B cell (primary cell): Measurements from ENCODE around the gene PPIL1. TPM values are rescaled to one million over a fixed set of nuclear protein-coding genes. Genes with fewer than 3 reads are reported as not detected.

ENCODE experiments used
- ATAC-seq: fragments of 200-7000 bp; cut with Tn5 transposase; one replicate; pipeline ENCODE4 v1.10.0; 2021; ENCODE audit warnings: low read depth, mild to moderate bottlenecking, moderate number of reproducible peaks, moderate library complexity
- CTCF ChIA-PET: fragments of 350-600 bp; sonication (Branson Sonifier 250); formaldehyde crosslinking; loops from one replicate; lab custom pipeline; 2021; ENCODE audit warnings: antibody characterized with exemption, inconsistent platforms; lab: Charles Lee
- POLR2A ChIA-PET: fragments of 350-600 bp; sonication (Branson Sonifier 250); formaldehyde crosslinking; loops from one replicate; lab custom pipeline; 2021; ENCODE audit warnings: antibody characterized with exemption; lab: Charles Lee
- DNase-seq: peaks from one replicate; pipeline ENCODE4 v3.0.0; 2013
- H2AFZ ChIP-seq: 2 replicates; pipeline ENCODE4 v1.6.1; 2012; ENCODE audit warnings: mild to moderate bottlenecking, low read depth, low read length; ENCODE audit not compliant: insufficient read depth, poor library complexity, severe bottlenecking
- H3K27ac ChIP-seq, 2 donors: 1 replicate in 1 of 2; 2 replicates in 1 of 2; pipeline ENCODE4 v1.5.1; 2012 to 2013; ENCODE audit warnings: low read length in 2 of 2, mild to moderate bottlenecking in 2 of 2, moderate library complexity in 1 of 2
- H3K27me3 ChIP-seq, 4 experiments: fragments of 200-600 bp in 1 of 4; sonication (generic) in 1 of 4; replicated peaks in 1 of 4; 1 replicate in 2 of 4; 2 replicates in 2 of 4; pipeline versions ENCODE4 v1.6.1 to v1.7.0; 2013 to 2016; ENCODE audit warnings: low read length in 3 of 4, mild to moderate bottlenecking in 2 of 4, mixed read lengths in 1 of 4, moderate library complexity in 1 of 4; ENCODE audit not compliant: insufficient read depth in 4 of 4, control insufficient read depth in 3 of 4; ENCODE audit errors: control extremely low read depth in 1 of 4
- H3K36me3 ChIP-seq, 2 experiments: replicated peaks in 1 of 2; 1 replicate in 1 of 2; 2 replicates in 1 of 2; pipeline versions ENCODE4 v1.6.1 to v1.7.1; 2013; ENCODE audit warnings: low read length in 1 of 2; ENCODE audit not compliant: insufficient read depth in 2 of 2, control insufficient read depth in 1 of 2; ENCODE audit errors: control extremely low read depth in 1 of 2, extremely low read depth in 1 of 2
- H3K4me1 ChIP-seq, 2 donors: fragments of 200-600 bp in 1 of 2; sonication (generic) in 1 of 2; 1 replicate in 1 of 2; 2 replicates in 1 of 2; pipeline versions ENCODE4 v1.5.1 to v1.6.1; 2013 to 2017; ENCODE audit warnings: low read length in 2 of 2; ENCODE audit not compliant: control insufficient read depth in 2 of 2, insufficient read depth in 2 of 2
- H3K4me2 ChIP-seq: replicated peaks from 2 replicates; pipeline ENCODE3; 2012; ENCODE audit warnings: mild to moderate bottlenecking, low read depth, low read length; ENCODE audit not compliant: poor library complexity, severe bottlenecking
- H3K4me3 ChIP-seq, 5 experiments: fragments of 200-600 bp in 1 of 5; sonication (generic) in 1 of 5; 1 replicate in 3 of 5; 2 replicates in 2 of 5; pipeline versions ENCODE4 v1.5.1 to v1.7.0; 2011 to 2016; ENCODE audit warnings: low read length in 4 of 5, mild to moderate bottlenecking in 4 of 5, low read depth in 2 of 5, control low read depth in 1 of 5, moderate library complexity in 1 of 5; ENCODE audit not compliant: insufficient read depth in 1 of 5; ENCODE audit errors: control extremely low read depth in 1 of 5, extremely low read depth in 1 of 5
- H3K79me2 ChIP-seq: fragments of 200-600 bp; sonication (generic); one replicate; pipeline ENCODE4 v1.6.0; 2016; ENCODE audit warnings: low read length; ENCODE audit not compliant: control insufficient read depth, insufficient read depth
- H3K9ac ChIP-seq: fragments of 200-600 bp; sonication (generic); 2 replicates; pipeline ENCODE4 v1.6.1; 2017; ENCODE audit warnings: mild to moderate bottlenecking, low read length, moderate library complexity
- H3K9me3 ChIP-seq, 3 donors: one replicate each; pipeline versions ENCODE4 v1.6.1 to v1.7.1; 2013; ENCODE audit warnings: low read length in 2 of 3; ENCODE audit not compliant: control insufficient read depth in 2 of 3, insufficient read depth in 1 of 3; ENCODE audit errors: control extremely low read depth in 1 of 3
- H4K20me1 ChIP-seq: 2 replicates; pipeline ENCODE4 v1.6.0; 2012; ENCODE audit warnings: mild to moderate bottlenecking, low read length; ENCODE audit not compliant: insufficient read depth, control insufficient read depth, poor library complexity, severe bottlenecking
- H3K27ac Mint-ChIP-seq: one replicate; pipeline ENCODE4 v1.8.0; 2021; ENCODE audit warnings: mixed read lengths
- H3K27me3 Mint-ChIP-seq: one replicate; pipeline ENCODE4 v1.8.0; 2021; ENCODE audit warnings: mixed read lengths
- H3K4me1 Mint-ChIP-seq: one replicate; pipeline ENCODE4 v1.8.0; 2021; ENCODE audit warnings: mixed read lengths
- H3K4me3 Mint-ChIP-seq: one replicate; pipeline ENCODE4 v1.8.0; 2021; ENCODE audit warnings: mixed read lengths
- H3K9me3 Mint-ChIP-seq: one replicate; pipeline ENCODE4 v1.8.0; 2022; ENCODE audit warnings: mixed read lengths; ENCODE audit not compliant: insufficient read depth
- CTCF ChIP-seq: fragments of 200-600 bp; IDR thresholded peaks from one replicate; pipeline ENCODE4 v1.8.0; 2022; ENCODE audit warnings: antibody characterized with exemption, mild to moderate bottlenecking
- EZH2 ChIP-seq: IDR thresholded peaks from 2 replicates; pipeline ENCODE4 v1.6.1; 2012; ENCODE audit warnings: borderline replicate concordance, low read depth, mild to moderate bottlenecking, moderate library complexity, low read length; ENCODE audit not compliant: insufficient read depth, poor library complexity, severe bottlenecking
- WGBS: methylation state at CpG from one replicate; pipeline ENCODE4 v1.1.5; 2013; ENCODE audit warnings: missing lambda C conversion rate; ENCODE audit not compliant: insufficient coverage; 5-methylcytosine and 5-hydroxymethylcytosine counted together
- intact Hi-C: fragments of 100-400 bp; cut with micrococcal nuclease; formaldehyde crosslinking; loops from one replicate; pipeline ENCODE4 v1.10.0; 2022
- polyA plus RNA-seq: library from polyadenylated mRNA; depleted of rRNA; stranded (reverse); fragments of >200 nt; gene quantifications from 2 replicates; pipeline ENCODE4 v1.2.3, GENCODE V29; 2012
- total RNA-seq, 2 donors: library from RNA; stranded (reverse); fragments of 120-200 nt in 1 of 2; gene quantifications; 1 replicate in 1 of 2; 2 replicates in 1 of 2; pipeline versions ENCODE4 v1.2.3 to v1.2.4, GENCODE V29; 2013 to 2022

The PPIL1 gene
- total and polyA plus RNA-seq, 2 donors (not counting 1 experiment from before 2014, with no cell fraction given): 2.9 to 7.0 TPM

DNA sequence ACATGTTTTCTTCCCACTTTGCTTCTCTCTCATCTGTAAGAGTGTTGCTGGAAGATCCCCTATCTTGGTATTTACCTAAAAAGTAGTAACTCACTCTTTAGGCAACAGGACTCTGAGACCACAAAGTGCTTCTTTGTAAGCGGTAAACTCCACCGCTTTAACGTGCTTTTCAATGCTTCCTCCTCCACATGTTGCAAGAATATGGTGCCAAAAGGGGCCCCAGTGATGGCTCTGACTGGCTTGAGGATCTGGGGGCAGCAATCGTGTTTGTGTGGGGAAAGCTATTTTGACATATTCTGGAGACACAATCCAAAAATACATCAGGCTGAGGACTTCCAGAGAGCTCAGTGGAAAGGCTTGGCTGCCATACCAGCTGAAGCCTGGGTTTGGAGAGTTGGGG lies 23.0 kb downstream of the PPIL1 start:
- Mint-ChIP-seq H3K27ac (no peak overlapping the region), H3K4me3 (no peak overlapping the region), H3K9me3 (peaks cover 4% of the 10 kb centered on the region), H3K27me3 (peaks cover 3% of the 10 kb centered on the region), H3K4me1 (peaks cover 8% of the 10 kb centered on the region)
- no peak overlapping the region for H2AFZ ChIP-seq
- peaks cover 0 to 31% of the 10 kb centered on the region in 2 experiments for H3K36me3 ChIP-seq
- peaks cover 0 to 12% (median 12%) of the 10 kb centered on the region in 3 donors for H3K9me3 ChIP-seq
- peaks cover 0 to 11% (median 5%) of the 10 kb centered on the region in 4 experiments for H3K27me3 ChIP-seq
- H4K20me1 ChIP-seq: no peaks in the 10 kb centered on the region
- H3K79me2 ChIP-seq: no peaks in the 10 kb centered on the region
- no peak overlapping the region for H3K4me2 ChIP-seq
- no peak for DNase-seq
- ATAC-seq: no peak
- TF ChIP-seq CTCF (no peak), EZH2 (no peak)
- ChIA-PET CTCF (interaction anchor here (0.7 to 7.8 kb wide), 19 partner anchors 9 to 429 kb away, joined by 3 to 92 read pairs (median 8); partner anchors contain the start of gene PPIL1), POLR2A (no interaction called here)
- no peak overlapping the region for H3K9ac ChIP-seq
- H3K27ac ChIP-seq: no peak overlapping the region
- intact Hi-C loops: loop anchor here (1.0 to 10.0 kb wide), 3 partner anchors 85 to 427 kb away; no protein-coding TSS in a partner anchor
- no CpG with 5 or more reads among the region's 4 CpGs for WGBS
- peaks cover 0 to 8% of the 10 kb centered on the region in 2 donors for H3K4me1 ChIP-seq
- no peak overlapping the region for H3K4me3 ChIP-seq

- POLR2A ChIA-PET: no interaction called here
- H3K4me2 ChIP-seq: no peak overlapping the region
- H3K4me3 Mint-ChIP-seq: no peak overlapping the region
- peaks cover 0 to 8% of the 10 kb centered on the region in 2 donors for H3K4me1 ChIP-seq
- TF ChIP-seq CTCF: peak; percentile 83
- no peak for TF ChIP-seq EZH2
- H3K27me3 ChIP-seq: peaks cover 0 to 11% (median 5%) of the 10 kb centered on the region in 4 experiments
- H4K20me1 ChIP-seq: no peaks in the 10 kb centered on the region
- DNase-seq: peak; percentile 69
- peaks cover 0 to 27% of the 10 kb centered on the region in 2 experiments for H3K36me3 ChIP-seq
- CTCF ChIA-PET: interaction anchor here (0.7 to 7.8 kb wide), 17 partner anchors 9 to 428 kb away, joined by 3 to 92 read pairs (median 9); partner anchors contain the start of gene PPIL1
- no peak overlapping the region for H3K27ac Mint-ChIP-seq
- no peaks in the 10 kb centered on the region for H3K79me2 ChIP-seq
- no peak overlapping the region for H2AFZ ChIP-seq
- peaks cover 0 to 12% (median 12%) of the 10 kb centered on the region in 3 donors for H3K9me3 ChIP-seq
- H3K27me3 Mint-ChIP-seq: peaks cover 3% of the 10 kb centered on the region
- H3K9me3 Mint-ChIP-seq: peaks cover 4% of the 10 kb centered on the region
- intact Hi-C loops: loop anchor here (1.0 to 10.0 kb wide), 3 partner anchors 85 to 426 kb away; no protein-coding TSS in a partner anchor
- H3K4me3 ChIP-seq: no peak overlapping the region
- H3K4me1 Mint-ChIP-seq: peaks cover 8% of the 10 kb centered on the region
- peak; percentile 43 for ATAC-seq
- H3K9ac ChIP-seq: no peak overlapping the region
- no peak overlapping the region for H3K27ac ChIP-seq
- 28% methylated on average over 2 of the region's 3 CpGs for WGBS
Observed at GRCh38 chr6:36851149-36851614, 23.4 kb downstream of the PPIL1 start.
